ENCODE results near the gene NEDD4L. TPM values are rescaled to one million over a fixed set of nuclear protein-coding genes. Genes with fewer than 3 reads are reported as not detected.

NEDD4L gene
- total and polyA plus RNA-seq, 10 of the 15 experiments (the other 5 are each of a cell fraction or from before 2014, with no cell fraction given) = 7.4 to 24.0 (median 17.7) TPM

- ChIA-PET CTCF (interaction anchor here (0.6 to 1.3 kb wide), 4 partner anchors 16 to 293 kb away, joined by 3 to 5 read pairs (median 3); no protein-coding TSS in a partner anchor), RAD21 (ENCODE audit: unreplicated experiment) (interaction anchor here (1.4 to 1.6 kb wide), 2 partner anchors 216 to 589 kb away, joined by 3 to 4 read pairs; no protein-coding TSS in a partner anchor), SMC1A (ENCODE audit: uncharacterized antibody, unreplicated experiment) (interaction anchor here (0.7 kb wide), 1 partner anchor 9 kb away, joined by 3 read pairs; no protein-coding TSS in a partner anchor), POLR2A (no interaction called here)
- intact Hi-C loops (cut with micrococcal nuclease; ENCODE audit: unreplicated experiment) (no loop called here), in situ Hi-C loops (cut with MboI) (no loop called here)
- Histone ChIP-seq H3K36me3 (ENCODE audit: control insufficient read depth in 2 of 2, insufficient read depth in 2 of 2, low read length in 1 of 2) (no peaks in the 10 kb centered on the region; a peak in 1 of 4 replicates), H3K9me3 (replicated peaks; ENCODE audit: control insufficient read depth, insufficient read depth, low read length) (no peaks in the 10 kb centered on the region), H3K4me3 (no peak overlapping the region), H3K79me2 (ENCODE audit: control insufficient read depth, insufficient read depth, low read length) (no peaks in the 10 kb centered on the region), H2AFZ (ENCODE audit: control insufficient read depth, low read depth, low read length) (no peak overlapping the region), H3K9ac (ENCODE audit: control insufficient read depth, insufficient read depth, low read length) (no peak overlapping the region), H3K4me2 (ENCODE audit: control insufficient read depth, insufficient read depth) (no peak overlapping the region), H3K27me3 (replicated peaks in 1 of 2; ENCODE audit: control insufficient read depth in 2 of 2, insufficient read depth in 2 of 2, low read length in 1 of 2) (no peaks in the 10 kb centered on the region), H3K4me1 (ENCODE audit: control insufficient read depth, insufficient read depth, low read length) (no peaks in the 10 kb centered on the region), H3K27ac (ENCODE audit: control insufficient read depth, insufficient read depth) (no peak overlapping the region), H4K20me1 (ENCODE audit: control insufficient read depth, insufficient read depth) (no peaks in the 10 kb centered on the region)
- DNase-seq (ENCODE audit: low read depth, low spot score) = no peak
- ATAC-seq = peak; percentile 81
- FAIRE-seq = no peak
- WGBS (ENCODE audit: insufficient coverage, insufficient replicate concordance, low lambda C conversion rate, missing lambda C conversion rate) = 21% methylated on average over 10 of the region's 10 CpGs
- no TSS peak for BruUV-seq (replicated peaks)
- no peak for TF ChIP-seq NRF1 (conservative IDR thresholded peaks at IDR 0.05; ENCODE audit: low read depth, low read length)
- no peak for TF ChIP-seq CTCF (IDR thresholded peaks at IDR 0.05 in 2 of 3, conservative IDR thresholded peaks at IDR 0.05 in 1 of 3; ENCODE audit: control insufficient read depth in 2 of 3, extremely low read depth in 1 of 3, insufficient read depth in 1 of 3, low read depth in 3 of 3, low read length in 3 of 3)
- TF ChIP-seq CBX3 (IDR thresholded peaks at IDR 0.05; ENCODE audit: borderline replicate concordance, low read depth) = no peak
- TF ChIP-seq PAX8 (IDR thresholded peaks at IDR 0.05) = no peak
- no peak for TF ChIP-seq CUX1 (IDR thresholded peaks at IDR 0.05; ENCODE audit: insufficient replicate concordance, low read depth, low read length)
- no peak for TF ChIP-seq ZNF687 (IDR thresholded peaks at IDR 0.05)
- no peak for TF ChIP-seq ESRRA (IDR thresholded peaks at IDR 0.05; ENCODE audit: low read length)
- TF ChIP-seq HDAC6 (IDR thresholded peaks at IDR 0.05; ENCODE audit: unreplicated experiment) = no peak
- no peak for TF ChIP-seq POLR2AphosphoS5 (IDR thresholded peaks at IDR 0.05; ENCODE audit: low read length)
- no peak for TF ChIP-seq PAX5 (IDR thresholded peaks at IDR 0.05; ENCODE audit: borderline replicate concordance, low read depth, low read length)
These were observed 131.2 kb downstream of the NEDD4L start for GRCh38 chr18:58175122-58175785.
